ENCODE measurements around the gene HEBP1.

HEBP1 gene

DNA sequence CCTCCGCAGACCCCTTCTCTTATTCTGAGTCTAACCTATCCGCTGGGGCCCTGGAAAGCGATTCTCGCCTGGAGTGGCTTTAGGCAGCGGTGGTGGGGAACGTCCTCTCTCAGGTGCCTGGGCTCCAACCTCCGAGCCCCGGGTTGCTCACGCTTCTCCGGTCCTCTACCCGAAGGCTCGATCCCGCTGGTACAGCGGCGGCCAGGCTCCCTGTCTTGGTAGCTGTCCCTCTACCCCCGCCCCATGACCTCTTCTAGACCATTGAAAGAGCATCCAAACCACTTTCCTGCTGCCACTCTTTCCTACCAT, 505 bp upstream of the HEBP1 start:
- DNase-seq (ENCODE audit: low spot score): peak; percentile 55
- in situ Hi-C loops (cut with MboI; ENCODE audit: low sequenced_read_pairs, unreplicated experiment): no loop called here
- TF ChIP-seq, protein P1, sequence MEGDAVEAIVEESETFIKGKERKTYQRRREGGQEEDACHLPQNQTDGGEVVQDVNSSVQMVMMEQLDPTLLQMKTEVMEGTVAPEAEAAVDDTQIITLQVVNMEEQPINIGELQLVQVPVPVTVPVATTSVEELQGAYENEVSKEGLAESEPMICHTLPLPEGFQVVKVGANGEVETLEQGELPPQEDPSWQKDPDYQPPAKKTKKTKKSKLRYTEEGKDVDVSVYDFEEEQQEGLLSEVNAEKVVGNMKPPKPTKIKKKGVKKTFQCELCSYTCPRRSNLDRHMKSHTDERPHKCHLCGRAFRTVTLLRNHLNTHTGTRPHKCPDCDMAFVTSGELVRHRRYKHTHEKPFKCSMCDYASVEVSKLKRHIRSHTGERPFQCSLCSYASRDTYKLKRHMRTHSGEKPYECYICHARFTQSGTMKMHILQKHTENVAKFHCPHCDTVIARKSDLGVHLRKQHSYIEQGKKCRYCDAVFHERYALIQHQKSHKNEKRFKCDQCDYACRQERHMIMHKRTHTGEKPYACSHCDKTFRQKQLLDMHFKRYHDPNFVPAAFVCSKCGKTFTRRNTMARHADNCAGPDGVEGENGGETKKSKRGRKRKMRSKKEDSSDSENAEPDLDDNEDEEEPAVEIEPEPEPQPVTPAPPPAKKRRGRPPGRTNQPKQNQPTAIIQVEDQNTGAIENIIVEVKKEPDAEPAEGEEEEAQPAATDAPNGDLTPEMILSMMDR (IDR thresholded peaks at IDR 0.05; ENCODE audit: borderline replicate concordance, control extremely low read depth, extremely low read depth, insufficient read depth, missing control alignments): no peak

DNA sequence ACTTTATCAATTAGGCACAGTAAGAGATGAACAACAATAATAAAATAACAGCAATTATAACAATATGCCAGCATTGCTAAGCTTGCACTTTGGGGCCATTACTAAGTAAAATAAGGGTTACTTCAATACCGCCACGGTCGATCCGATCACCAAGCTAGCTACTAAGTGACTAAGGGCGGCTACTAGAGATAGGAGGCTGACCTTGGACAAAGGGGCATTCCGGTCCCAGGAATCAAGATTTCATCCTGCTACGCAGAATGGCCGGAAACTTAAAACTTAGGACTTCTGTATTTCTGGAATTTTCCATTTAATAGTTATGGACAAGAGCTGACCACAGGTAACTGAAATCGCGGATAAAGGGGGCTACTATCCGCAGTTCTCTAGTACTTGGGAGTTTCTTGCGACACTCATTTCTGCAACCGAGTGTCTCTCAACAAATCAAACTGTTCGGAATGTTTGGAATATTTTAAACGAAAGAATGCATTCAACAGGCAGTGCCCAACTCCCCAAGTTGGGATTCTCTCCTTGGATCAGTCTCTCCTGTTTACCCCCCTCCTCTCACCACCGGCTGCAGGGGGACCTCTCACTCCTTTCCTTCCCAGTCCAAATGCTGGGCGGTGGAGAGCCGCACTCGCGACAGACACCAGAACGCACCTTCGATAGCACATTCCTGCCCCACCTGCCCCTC, 650 bp downstream of the HEBP1 start:
- no peak for DNase-seq (ENCODE audit: low spot score)
- TF ChIP-seq, protein P1 (IDR thresholded peaks at IDR 0.05; ENCODE audit: borderline replicate concordance, control extremely low read depth, extremely low read depth, insufficient read depth, missing control alignments): no peak
- in situ Hi-C loops (cut with MboI; ENCODE audit: low sequenced_read_pairs, unreplicated experiment): no loop called here

DNA sequence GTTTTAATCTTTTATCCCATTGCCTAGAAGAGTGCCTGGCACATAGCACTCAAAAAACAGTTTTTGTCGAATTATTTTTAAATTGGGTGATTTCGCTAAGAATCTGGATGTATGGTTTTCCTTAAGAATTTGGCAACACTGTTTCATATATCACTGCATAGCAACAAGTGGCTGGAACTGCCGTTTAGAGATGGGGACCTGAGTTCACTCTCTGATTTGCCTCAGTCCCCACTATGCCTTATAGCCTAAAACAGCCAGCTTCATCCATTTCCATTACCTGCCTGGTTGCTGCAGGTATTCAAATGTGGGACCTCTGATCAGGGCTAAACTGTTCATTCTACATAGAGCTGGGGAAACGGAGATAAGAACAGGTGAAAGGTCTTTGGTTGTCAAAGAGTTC, 1.8 kb downstream of the HEBP1 start:
- in situ Hi-C loops (cut with MboI; ENCODE audit: low sequenced_read_pairs, unreplicated experiment): no loop called here

DNA sequence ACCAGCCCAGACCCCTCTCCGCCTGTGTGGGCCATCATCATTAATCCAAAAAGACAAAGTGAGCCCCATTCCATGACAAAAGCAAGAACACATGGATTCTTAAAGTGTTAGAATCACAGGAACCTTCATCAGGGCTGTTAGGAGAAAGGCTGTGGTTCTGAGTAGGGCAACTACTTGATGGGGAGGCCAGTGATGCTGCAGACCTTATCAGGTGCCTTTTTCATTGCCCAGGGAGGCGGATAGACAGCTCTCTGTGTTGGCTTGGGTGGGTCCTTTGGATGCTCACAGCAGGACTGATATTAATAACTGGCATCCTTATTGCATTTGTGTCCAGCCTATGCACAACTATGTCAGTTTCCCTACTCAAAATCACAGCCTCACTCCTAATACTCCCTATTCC, 2.3 kb downstream of the HEBP1 start:
- no peak for DNase-seq (ENCODE audit: low spot score)
- TF ChIP-seq, protein P1 (IDR thresholded peaks at IDR 0.05; ENCODE audit: borderline replicate concordance, control extremely low read depth, extremely low read depth, insufficient read depth, missing control alignments): no peak
- in situ Hi-C loops (cut with MboI; ENCODE audit: low sequenced_read_pairs, unreplicated experiment): no loop called here

More for the DNA sequence above, 1.8 kb downstream of the HEBP1 start:
- TF ChIP-seq, protein P1 (IDR thresholded peaks at IDR 0.05; ENCODE audit: borderline replicate concordance, control extremely low read depth, extremely low read depth, insufficient read depth, missing control alignments): no peak
- no peak for DNase-seq (ENCODE audit: low spot score)

DNA sequence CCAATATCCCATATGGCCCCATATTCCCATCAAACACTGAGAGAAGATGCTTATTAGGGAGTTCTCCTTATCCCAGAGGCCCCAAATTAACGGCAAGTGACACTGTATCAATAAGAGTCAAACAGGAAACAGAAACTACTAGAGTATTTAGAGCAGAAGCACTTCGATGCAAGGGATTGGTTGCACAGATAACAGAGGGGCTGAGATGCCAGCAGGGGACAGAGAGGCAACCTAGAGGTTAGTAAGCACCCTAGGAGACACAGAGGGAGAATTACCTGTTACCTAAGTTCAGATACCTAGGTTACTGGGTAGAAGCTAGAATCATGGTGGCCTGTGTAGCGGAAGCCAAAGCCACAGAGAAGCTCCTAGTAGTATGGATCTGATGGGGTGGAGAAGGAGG, 2.9 kb downstream of the HEBP1 start:
- TF ChIP-seq, protein P1 (IDR thresholded peaks at IDR 0.05; ENCODE audit: borderline replicate concordance, control extremely low read depth, extremely low read depth, insufficient read depth, missing control alignments): no peak
- DNase-seq (ENCODE audit: low spot score): no peak
- in situ Hi-C loops (cut with MboI; ENCODE audit: low sequenced_read_pairs, unreplicated experiment): no loop called here

DNA sequence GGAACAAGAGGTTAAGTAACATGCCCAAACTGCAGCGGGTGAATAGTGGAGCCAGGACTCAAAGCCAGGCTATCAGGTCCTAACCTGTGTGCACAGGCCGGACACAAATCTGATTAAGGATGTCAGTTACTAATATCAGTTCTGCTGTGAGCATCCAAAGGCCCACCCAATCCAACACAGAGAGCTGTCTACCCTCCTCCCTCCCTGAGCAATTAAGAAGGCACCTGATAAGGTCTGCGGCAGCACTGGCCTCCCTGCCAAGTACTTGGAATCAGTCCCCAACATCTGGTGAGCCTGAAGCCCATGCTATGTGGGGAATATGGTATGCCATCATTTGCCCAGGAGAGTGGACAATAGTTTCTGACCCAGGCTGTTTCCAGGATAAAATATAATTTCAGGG, 3.9 kb downstream of the HEBP1 start:
- in situ Hi-C loops (cut with MboI; ENCODE audit: low sequenced_read_pairs, unreplicated experiment): no loop called here
- TF ChIP-seq, protein P1 (IDR thresholded peaks at IDR 0.05; ENCODE audit: borderline replicate concordance, control extremely low read depth, extremely low read depth, insufficient read depth, missing control alignments): no peak

More for the DNA sequence above, 3.9 kb downstream of the HEBP1 start:
- DNase-seq (ENCODE audit: low spot score): no peak

Data from GM13976 (cell line).